Neural progenitor cell (in vitro differentiated cells): ENCODE results near the gene DUSP8. TPM values are rescaled to one million over a fixed set of nuclear protein-coding genes. Genes with fewer than 3 reads are reported as not detected.

Source experiments
- DNase-seq: peaks from one replicate; pipeline ENCODE4 v3.0.0-alpha.2; 2016; ENCODE audit warnings: low spot score
- H2AFZ ChIP-seq: fragments of 200-600 bp; sonication (generic); replicated peaks from 2 replicates; pipeline ENCODE4 v1.6.1; 2016; ENCODE audit warnings: antibody characterized with exemption
- H3F3A ChIP-seq: fragments of 200-600 bp; sonication (generic); 2 replicates; pipeline ENCODE4 v1.6.1; 2016; ENCODE audit warnings: antibody characterized with exemption, low read depth
- H3K27ac ChIP-seq: fragments of 200-600 bp; sonication (generic); 2 replicates; pipeline ENCODE4 v1.5.1; 2016; ENCODE audit warnings: mild to moderate bottlenecking
- H3K27me3 ChIP-seq: fragments of 200-600 bp; sonication (generic); 2 replicates; pipeline ENCODE4 v1.6.1; 2016; ENCODE audit warnings: mild to moderate bottlenecking, moderate library complexity
- H3K36me3 ChIP-seq: fragments of 200-600 bp; sonication (generic); 2 replicates; pipeline ENCODE4 v1.5.1; 2016
- H3K4me1 ChIP-seq: fragments of 200-600 bp; sonication (generic); 2 replicates; pipeline ENCODE4 v1.6.1; 2016; ENCODE audit warnings: mixed run types
- H3K4me2 ChIP-seq: fragments of 200-600 bp; sonication (generic); 2 replicates; pipeline ENCODE4 v1.6.1; 2016
- H3K4me3 ChIP-seq: fragments of 200-600 bp; sonication (generic); 2 replicates; pipeline ENCODE4 v1.5.1; 2016
- H3K79me2 ChIP-seq: fragments of 200-600 bp; sonication (generic); 2 replicates; pipeline ENCODE4 v1.6.1; 2016; ENCODE audit warnings: low read depth
- H3K9ac ChIP-seq: fragments of 200-600 bp; sonication (generic); 2 replicates; pipeline ENCODE4 v1.6.1; 2016
- H3K9me3 ChIP-seq: fragments of 200-600 bp; sonication (generic); 2 replicates; pipeline ENCODE4 v1.5.1; 2016; ENCODE audit warnings: low read depth
- H4K20me1 ChIP-seq: fragments of 200-600 bp; sonication (generic); 2 replicates; pipeline ENCODE4 v1.6.1; 2016; ENCODE audit warnings: low read depth
- H3K27ac Mint-ChIP-seq: 3 replicates; pipeline ENCODE4 v1.8.0; 2021; ENCODE audit warnings: mixed read lengths
- H3K27me3 Mint-ChIP-seq: 2 replicates; pipeline ENCODE4 v1.8.0; 2022; ENCODE audit warnings: low read depth, mild to moderate bottlenecking, inconsistent platforms, moderate library complexity, mixed read lengths; ENCODE audit not compliant: insufficient read depth
- H3K36me3 Mint-ChIP-seq: 3 replicates; pipeline ENCODE4 v1.8.0; 2021; ENCODE audit warnings: mixed read lengths
- H3K4me1 Mint-ChIP-seq: 3 replicates; pipeline ENCODE4 v1.8.0; 2021; ENCODE audit warnings: mixed read lengths
- H3K4me3 Mint-ChIP-seq: 3 replicates; pipeline ENCODE4 v1.8.0; 2021; ENCODE audit warnings: mild to moderate bottlenecking, moderate library complexity, mixed read lengths
- H3K9me3 Mint-ChIP-seq: 3 replicates; pipeline ENCODE4 v1.8.0; 2020; ENCODE audit warnings: mixed read lengths
- EZH2 ChIP-seq: fragments of 200-600 bp; sonication (generic); IDR thresholded peaks from 2 replicates; pipeline ENCODE4 v1.6.1; 2017; ENCODE audit warnings: antibody characterized with exemption, mild to moderate bottlenecking, moderate library complexity
- EZH2phosphoT487 ChIP-seq: fragments of 200-600 bp; sonication (generic); IDR thresholded peaks from 2 replicates; pipeline ENCODE4 v1.6.1; 2017; ENCODE audit warnings: antibody characterized with exemption
- total RNA-seq: library from RNA; depleted of rRNA; stranded (reverse); fragments of >200 nt; gene quantifications from 2 replicates; pipeline ENCODE4 v1.2.3, GENCODE V29; 2015; ENCODE audit warnings: low replicate concordance
- TF ChIP-seq, protein P1 (sequence below): fragments of 200-600 bp; sonication (generic); IDR thresholded peaks from 2 replicates; pipeline ENCODE4 v1.5.1; 2017; ENCODE audit warnings: antibody characterized with exemption, mild to moderate bottlenecking

Gene DUSP8
- total RNA-seq, 1 donor from 2014 or later: 0.09 TPM

DNA sequence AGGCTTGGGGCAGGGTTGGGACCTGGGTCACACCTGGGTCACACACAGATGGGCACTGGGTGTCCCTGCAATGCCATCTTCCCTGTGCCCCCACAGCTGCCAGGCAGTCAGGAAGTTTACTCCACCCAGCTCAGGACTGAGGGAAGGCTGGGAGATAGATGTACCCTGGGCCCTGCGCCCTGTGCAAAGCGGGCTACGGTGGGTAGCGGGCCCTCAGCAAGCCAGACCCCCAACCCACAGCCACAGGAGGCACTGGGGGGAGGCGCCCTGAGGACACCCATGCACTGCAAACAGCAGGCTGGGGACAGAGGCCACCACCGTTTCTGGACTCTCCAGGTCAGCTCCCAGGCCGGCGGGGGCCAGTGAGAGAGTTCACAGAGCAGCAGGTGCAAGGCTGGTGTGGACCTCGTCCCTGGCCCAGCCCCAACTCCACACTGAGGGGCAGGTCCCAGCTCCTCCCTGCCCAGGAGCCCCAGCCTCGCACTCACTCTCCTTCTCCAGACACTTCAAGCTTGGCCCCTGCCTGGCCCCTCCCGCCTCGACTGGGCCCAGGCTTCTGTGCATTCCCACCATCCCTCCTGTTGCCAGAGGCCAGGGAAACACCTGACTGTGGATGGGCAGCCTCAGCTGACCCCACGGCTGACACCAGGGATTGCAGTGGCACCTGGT lies 4.9 kb downstream of the DUSP8 start:
- H3F3A ChIP-seq: peaks cover 12% of the 10 kb centered on the region
- Mint-ChIP-seq H3K9me3 (no peaks in the 10 kb centered on the region), H3K4me3 (no peak overlapping the region), H3K27me3 (peaks cover 12% of the 10 kb centered on the region), H3K4me1 (peaks cover 21% of the 10 kb centered on the region), H3K36me3 (no peaks in the 10 kb centered on the region), H3K27ac (no peak overlapping the region)
- peaks cover 32% of the 10 kb centered on the region for H3K4me1 ChIP-seq
- no peak overlapping the region for H3K9ac ChIP-seq
- peaks cover 52% of the 10 kb centered on the region for H3K27me3 ChIP-seq
- no peak overlapping the region for H3K27ac ChIP-seq
- no peaks in the 10 kb centered on the region for H3K36me3 ChIP-seq
- H2AFZ ChIP-seq: no peak overlapping the region
- no peak overlapping the region for H3K4me2 ChIP-seq
- TF ChIP-seq, protein P1, sequence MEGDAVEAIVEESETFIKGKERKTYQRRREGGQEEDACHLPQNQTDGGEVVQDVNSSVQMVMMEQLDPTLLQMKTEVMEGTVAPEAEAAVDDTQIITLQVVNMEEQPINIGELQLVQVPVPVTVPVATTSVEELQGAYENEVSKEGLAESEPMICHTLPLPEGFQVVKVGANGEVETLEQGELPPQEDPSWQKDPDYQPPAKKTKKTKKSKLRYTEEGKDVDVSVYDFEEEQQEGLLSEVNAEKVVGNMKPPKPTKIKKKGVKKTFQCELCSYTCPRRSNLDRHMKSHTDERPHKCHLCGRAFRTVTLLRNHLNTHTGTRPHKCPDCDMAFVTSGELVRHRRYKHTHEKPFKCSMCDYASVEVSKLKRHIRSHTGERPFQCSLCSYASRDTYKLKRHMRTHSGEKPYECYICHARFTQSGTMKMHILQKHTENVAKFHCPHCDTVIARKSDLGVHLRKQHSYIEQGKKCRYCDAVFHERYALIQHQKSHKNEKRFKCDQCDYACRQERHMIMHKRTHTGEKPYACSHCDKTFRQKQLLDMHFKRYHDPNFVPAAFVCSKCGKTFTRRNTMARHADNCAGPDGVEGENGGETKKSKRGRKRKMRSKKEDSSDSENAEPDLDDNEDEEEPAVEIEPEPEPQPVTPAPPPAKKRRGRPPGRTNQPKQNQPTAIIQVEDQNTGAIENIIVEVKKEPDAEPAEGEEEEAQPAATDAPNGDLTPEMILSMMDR: no peak
- no peak overlapping the region for H3K4me3 ChIP-seq
- H4K20me1 ChIP-seq: peaks cover 19% of the 10 kb centered on the region
- no peak for DNase-seq
- no peaks in the 10 kb centered on the region for H3K9me3 ChIP-seq
- H3K79me2 ChIP-seq: no peaks in the 10 kb centered on the region

DNA sequence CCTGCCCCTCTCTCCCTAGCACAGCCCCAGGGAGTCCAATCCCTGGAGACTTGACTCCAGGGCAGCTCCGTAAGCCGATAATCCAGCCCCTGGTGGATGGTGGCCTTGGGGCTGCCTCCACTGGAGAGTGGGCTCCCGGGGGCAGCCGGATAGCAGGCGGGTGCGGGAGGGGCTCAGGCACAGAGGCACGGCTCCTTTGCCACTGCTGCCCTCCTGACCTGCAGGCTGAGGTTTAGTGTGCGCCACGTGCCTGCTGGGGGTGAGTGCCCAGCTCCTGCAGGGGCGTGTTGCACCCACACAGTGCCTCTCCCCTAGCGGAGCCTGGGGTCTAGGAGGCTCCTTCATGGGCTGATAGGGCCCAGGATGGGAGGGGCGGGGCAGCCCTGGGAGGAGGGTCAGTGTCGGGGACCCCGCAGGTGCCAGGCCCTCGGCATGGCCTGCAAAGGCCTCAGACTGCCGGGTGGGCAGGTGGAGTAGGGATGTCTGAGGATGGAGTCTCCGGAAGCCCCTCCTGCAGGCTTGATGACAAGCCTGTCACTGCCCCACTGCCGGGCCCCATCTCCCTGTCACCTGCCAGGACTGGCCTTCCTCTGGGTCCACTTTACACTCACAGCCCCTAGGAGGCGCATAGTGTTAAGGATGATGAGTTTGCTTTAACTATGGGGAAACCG lies 5.6 kb downstream of the DUSP8 start:
- Histone ChIP-seq H3K4me3 (no peak overlapping the region), H3K27ac (no peak overlapping the region), H3K4me1 (peaks cover 32% of the 10 kb centered on the region), H3K27me3 (peaks cover 49% of the 10 kb centered on the region), H3K9ac (no peak overlapping the region), H3F3A (peaks cover 12% of the 10 kb centered on the region), H3K9me3 (no peaks in the 10 kb centered on the region), H3K4me2 (no peak overlapping the region), H4K20me1 (peaks cover 19% of the 10 kb centered on the region), H3K36me3 (no peaks in the 10 kb centered on the region), H2AFZ (no peak overlapping the region), H3K79me2 (no peaks in the 10 kb centered on the region)
- TF ChIP-seq, protein P1: peak; percentile 32
- no peak for TF ChIP-seq EZH2phosphoT487
- no peak for TF ChIP-seq EZH2
- Mint-ChIP-seq H3K27ac (no peak overlapping the region), H3K27me3 (peaks cover 12% of the 10 kb centered on the region), H3K4me3 (no peak overlapping the region), H3K36me3 (no peaks in the 10 kb centered on the region), H3K4me1 (peaks cover 21% of the 10 kb centered on the region), H3K9me3 (no peaks in the 10 kb centered on the region)
- no peak for DNase-seq

DNA sequence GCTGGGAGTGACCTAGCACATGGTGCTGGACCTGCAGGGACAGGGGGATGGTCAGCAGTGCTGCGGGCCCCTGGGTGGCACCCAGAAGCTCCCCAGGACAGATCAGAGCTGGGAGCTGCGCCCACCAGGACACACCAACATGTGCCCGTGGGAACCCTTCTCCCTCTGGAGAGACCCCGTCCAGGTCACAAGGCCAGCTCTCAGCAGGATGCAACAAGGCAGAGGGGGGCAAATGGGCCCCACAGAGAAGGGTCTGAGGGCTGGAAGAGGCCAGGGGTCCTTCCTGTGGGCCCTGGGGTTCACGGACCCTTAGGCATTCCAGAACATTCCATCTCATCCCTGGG lies 6.2 kb downstream of the DUSP8 start:
- Mint-ChIP-seq H3K4me1 (peaks cover 21% of the 10 kb centered on the region), H3K36me3 (no peaks in the 10 kb centered on the region), H3K4me3 (no peak overlapping the region), H3K27me3 (peaks cover 12% of the 10 kb centered on the region), H3K27ac (no peak overlapping the region), H3K9me3 (no peaks in the 10 kb centered on the region)
- H3K4me2 ChIP-seq: no peak overlapping the region
- no peaks in the 10 kb centered on the region for H3K36me3 ChIP-seq
- H3K27ac ChIP-seq: no peak overlapping the region
- DNase-seq: no peak
- H3K4me3 ChIP-seq: no peak overlapping the region
- H2AFZ ChIP-seq: no peak overlapping the region
- no peak for TF ChIP-seq EZH2phosphoT487
- no peak for TF ChIP-seq EZH2
- TF ChIP-seq, protein P1: no peak
- peaks cover 26% of the 10 kb centered on the region for H3K4me1 ChIP-seq
- no peaks in the 10 kb centered on the region for H3K79me2 ChIP-seq
- no peak overlapping the region for H3K9ac ChIP-seq
- no peaks in the 10 kb centered on the region for H3K9me3 ChIP-seq
- peaks cover 13% of the 10 kb centered on the region for H4K20me1 ChIP-seq
- peaks cover 42% of the 10 kb centered on the region for H3K27me3 ChIP-seq
- H3F3A ChIP-seq: peaks cover 12% of the 10 kb centered on the region
